Prostate gland (tissue), 2 donors: ENCODE measurements around the gene TJP1.

Experiments
- CTCF ChIP-seq, 4 experiments: fragments of 200-600 bp in 2 of 4; fragments of 450-650 bp in 2 of 4; sonication (generic) in 2 of 4; IDR thresholded peaks; 1 replicate in 3 of 4; 2 replicates in 1 of 4; pipeline ENCODE4 v1.5.1; 2016 to 2019; ENCODE audit warnings: antibody characterized with exemption in 4 of 4, mild to moderate bottlenecking in 2 of 4, moderate library complexity in 2 of 4
- POLR2A ChIP-seq: fragments of 450-650 bp; IDR thresholded peaks from one replicate; pipeline ENCODE4 v1.6.1; 2016; ENCODE audit warnings: antibody characterized with exemption, mild to moderate bottlenecking
- POLR2AphosphoS5 ChIP-seq: sonication (generic); formaldehyde crosslinking; IDR thresholded peaks from one replicate; pipeline ENCODE4 v1.6.1; 2017; ENCODE audit warnings: antibody characterized with exemption

GRCh38 chr15:29750754-29751153, 71.5 kb downstream of the TJP1 start:
- no peak for TF ChIP-seq POLR2A
- TF ChIP-seq CTCF (IDR thresholded peaks at IDR 0.05): no peak
- no peak for TF ChIP-seq POLR2AphosphoS5
